ENCODE results near the gene SORCS2.

DNA sequence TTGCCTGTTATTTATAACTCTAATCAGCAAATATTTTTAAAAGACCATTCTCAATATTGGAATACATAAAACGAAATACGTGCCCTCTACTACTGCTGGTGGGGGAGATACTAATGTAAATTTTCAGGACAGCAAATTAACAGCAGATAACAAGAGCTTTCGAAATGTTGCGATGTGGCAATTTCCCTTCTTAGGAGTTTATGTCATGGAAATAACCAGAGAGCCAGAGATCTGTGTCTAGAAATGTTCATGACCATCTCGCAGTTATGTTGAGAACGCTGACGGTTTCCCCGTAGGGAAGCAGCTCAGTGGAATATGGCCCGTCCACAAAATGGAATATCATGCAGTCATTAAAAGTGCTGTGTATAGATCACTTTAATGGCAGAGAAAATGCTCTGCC, 480.8 kb downstream of the SORCS2 start:
- no peak for TF ChIP-seq EZH2 (IDR thresholded peaks at IDR 0.05; ENCODE audit: borderline replicate concordance, insufficient read depth, low read depth, low read length, poor library complexity, severe bottlenecking)
- TF ChIP-seq CTCF (IDR thresholded peaks at IDR 0.05), result no peak
